Suprapubic skin (tissue), 4 donors: ENCODE data around the gene KRTAP10-6. TPM values are rescaled to one million over a fixed set of nuclear protein-coding genes. Genes with fewer than 3 reads are reported as not detected.

ENCODE experiments used
- DNase-seq, 2 donors: peaks; one replicate each; pipeline ENCODE4 v3.0.0-alpha.2; 2019; ENCODE audit warnings: low spot score in 2 of 2
- H3K27ac ChIP-seq: fragments of 200-600 bp; sonication (generic); one replicate; pipeline ENCODE4 v1.5.1; 2019
- H3K27me3 ChIP-seq: fragments of 200-600 bp; sonication (generic); one replicate; pipeline ENCODE4 v1.5.1; 2019
- H3K36me3 ChIP-seq: fragments of 200-600 bp; sonication (generic); one replicate; pipeline ENCODE4 v1.5.1; 2019
- H3K4me1 ChIP-seq: fragments of 200-600 bp; sonication (generic); one replicate; pipeline ENCODE4 v1.5.1; 2019
- H3K4me3 ChIP-seq: fragments of 200-600 bp; sonication (generic); one replicate; pipeline ENCODE4 v1.5.1; 2019; ENCODE audit warnings: mild to moderate bottlenecking
- H3K9me3 ChIP-seq: fragments of 200-600 bp; sonication (generic); one replicate; pipeline ENCODE4 v1.5.1; 2019
- CTCF ChIP-seq, 2 donors: fragments of 200-600 bp in 1 of 2; fragments of 450-650 bp in 1 of 2; sonication (generic) in 1 of 2; IDR thresholded peaks; one replicate each; pipeline ENCODE4 v1.5.1; 2016 to 2019; ENCODE audit warnings: antibody characterized with exemption in 2 of 2, mild to moderate bottlenecking in 1 of 2, moderate library complexity in 1 of 2
- EP300 ChIP-seq: sonication (generic); formaldehyde crosslinking; IDR thresholded peaks from one replicate; pipeline ENCODE4 v1.6.1; 2017; ENCODE audit warnings: antibody characterized with exemption
- POLR2A ChIP-seq, 2 donors: fragments of 450-650 bp; IDR thresholded peaks; one replicate each; pipeline ENCODE4 v1.6.1; 2017; ENCODE audit warnings: antibody characterized with exemption in 2 of 2, mild to moderate bottlenecking in 2 of 2, moderate library complexity in 2 of 2
- POLR2AphosphoS5 ChIP-seq, 3 donors: sonication (generic); formaldehyde crosslinking; IDR thresholded peaks; one replicate each; pipeline ENCODE4 v1.6.1; 2017; ENCODE audit warnings: antibody characterized with exemption in 3 of 3
- WGBS: methylation state at CpG from one replicate; pipeline ENCODE4 v1.1.5; 2018; 5-methylcytosine and 5-hydroxymethylcytosine counted together
- total RNA-seq, 4 donors: library from RNA; depleted of rRNA; stranded (reverse); fragments of >200 nt; gene quantifications; one replicate each; pipeline ENCODE4 v1.1.0, GENCODE V29; 2016

The KRTAP10-6 gene
- total RNA-seq, 4 donors from 2014 or later, result 2.0 to 3.1 TPM; not detected in 2

GRCh38 chr21:44542716-44543115 lies 49.6 kb downstream of the KRTAP10-6 start:
- no peaks in the 10 kb centered on the region for H3K36me3 ChIP-seq
- peaks cover 5% of the 10 kb centered on the region for H3K9me3 ChIP-seq
- 81% methylated on average over 1 of the region's 1 CpG for WGBS
- H3K27ac ChIP-seq, result no peak overlapping the region
- DNase-seq, result no peak
- no peak overlapping the region for H3K4me3 ChIP-seq
- no peaks in the 10 kb centered on the region for H3K4me1 ChIP-seq
- TF ChIP-seq CTCF (IDR thresholded peaks at IDR 0.05) (no peak), POLR2AphosphoS5 (IDR thresholded peaks at IDR 0.05) (no peak), EP300 (no peak), POLR2A (IDR thresholded peaks at IDR 0.05) (no peak)
- peaks cover 9% of the 10 kb centered on the region for H3K27me3 ChIP-seq

Other genes with a start within 250 kb of the KRTAP10-6 start
- 1 to 10 TPM; 2.5 to 4.2 (median 3.2) TPM for gene TRPM2, start 238.9 kb downstream of the KRTAP10-6 start, total RNA-seq
- gene LRRC3, start 137.0 kb downstream of the KRTAP10-6 start, total RNA-seq, result 1 to 10 TPM; 3.9 to 6.2 (median 4.7) TPM
- gene KRTAP10-1, start 52.3 kb downstream of the KRTAP10-6 start, total RNA-seq, result 1 to 10 TPM in 2 of 4 donors, under 1 TPM in 1, not detected in 1; 0.83 to 8.5 (median 2.6) TPM
- gene KRTAP10-2, start 41.0 kb downstream of the KRTAP10-6 start, total RNA-seq, result 10 to 100 TPM in 2 of 4 donors, under 1 TPM in 1, not detected in 1; 0.76 to 11.1 (median 10.1) TPM
- 1 to 10 TPM in 3 of 4 donors, not detected in 1; 1.1 to 5.8 (median 3.3) TPM for gene KRTAP10-3, start 33.7 kb downstream of the KRTAP10-6 start, total RNA-seq
- gene KRTAP10-4, start 18.8 kb downstream of the KRTAP10-6 start, total RNA-seq, result 10 to 100 TPM in 1 of 4 donors, 1 to 10 TPM in 2, not detected in 1; 2.7 to 11.8 (median 4.9) TPM
- 10 to 100 TPM in 1 of 4 donors, 1 to 10 TPM in 1, under 1 TPM in 1, not detected in 1; 0.76 to 11.1 (median 1.7) TPM for gene KRTAP10-5, start 11.9 kb downstream of the KRTAP10-6 start, total RNA-seq
- gene KRTAP10-7, start 8.1 kb upstream of the KRTAP10-6 start, total RNA-seq, result 10 to 100 TPM in 1 of 4 donors, 1 to 10 TPM in 2, not detected in 1; 3.7 to 12.9 (median 4.2) TPM
- 1 to 10 TPM in 2 of 4 donors, not detected in 2; 1.3 to 7.2 TPM for gene KRTAP10-8, start 19.6 kb upstream of the KRTAP10-6 start, total RNA-seq
- gene KRTAP10-9, start 34.6 kb upstream of the KRTAP10-6 start, total RNA-seq, result 1 to 10 TPM in 2 of 4 donors, not detected in 2; 1.6 to 9.9 TPM
- 1 to 10 TPM in 2 of 4 donors, not detected in 2; 3.3 to 8.0 TPM for gene KRTAP10-10, start 44.9 kb upstream of the KRTAP10-6 start, total RNA-seq
- 10 to 100 TPM in 1 of 4 donors, 1 to 10 TPM in 2, not detected in 1; 1.9 to 11.7 (median 3.5) TPM for gene KRTAP10-11, start 53.9 kb upstream of the KRTAP10-6 start, total RNA-seq
- not detected for gene KRTAP12-4, start 62.2 kb upstream of the KRTAP10-6 start, total RNA-seq
- gene KRTAP12-3, start 65.4 kb upstream of the KRTAP10-6 start, total RNA-seq, result 10 to 100 TPM in 1 of 4 donors, 1 to 10 TPM in 1, not detected in 2; 3.2 to 11.5 TPM
- 10 to 100 TPM in 1 of 4 donors, 1 to 10 TPM in 2, not detected in 1; 5.6 to 29.3 (median 8.2) TPM for gene KRTAP12-2, start 74.4 kb upstream of the KRTAP10-6 start, total RNA-seq
- gene KRTAP12-1, start 89.7 kb upstream of the KRTAP10-6 start, total RNA-seq, result 10 to 100 TPM in 1 of 4 donors, 1 to 10 TPM in 1, not detected in 2; 6.0 to 32.1 TPM
- gene KRTAP10-12, start 104.7 kb upstream of the KRTAP10-6 start, total RNA-seq, result 1 to 10 TPM in 2 of 4 donors, not detected in 2; 1.3 to 2.9 TPM
- gene TSPEAR, start 119.1 kb upstream of the KRTAP10-6 start, total RNA-seq, result under 1 TPM in 3 of 4 donors, not detected in 1; 0.21 to 0.59 (median 0.32) TPM
- 100 to 1,000 TPM in 2 of 4 donors, 10 to 100 TPM in 2; 62.5 to 126 (median 91.6) TPM for gene UBE2G2, start 209.3 kb upstream of the KRTAP10-6 start, total RNA-seq
- gene SUMO3, start 225.6 kb upstream of the KRTAP10-6 start, total RNA-seq, result 10 to 100 TPM; 30.5 to 38.3 (median 35.9) TPM